ENCODE results near the gene MUS81. TPM values are rescaled to one million over a fixed set of nuclear protein-coding genes. Genes with fewer than 3 reads are reported as not detected.

Gene MUS81
- total and polyA plus RNA-seq, 2 of the 13 experiments (the other 11 are each of a cell fraction or from before 2014, with no cell fraction given), result 25.6 to 30.2 TPM

DNA sequence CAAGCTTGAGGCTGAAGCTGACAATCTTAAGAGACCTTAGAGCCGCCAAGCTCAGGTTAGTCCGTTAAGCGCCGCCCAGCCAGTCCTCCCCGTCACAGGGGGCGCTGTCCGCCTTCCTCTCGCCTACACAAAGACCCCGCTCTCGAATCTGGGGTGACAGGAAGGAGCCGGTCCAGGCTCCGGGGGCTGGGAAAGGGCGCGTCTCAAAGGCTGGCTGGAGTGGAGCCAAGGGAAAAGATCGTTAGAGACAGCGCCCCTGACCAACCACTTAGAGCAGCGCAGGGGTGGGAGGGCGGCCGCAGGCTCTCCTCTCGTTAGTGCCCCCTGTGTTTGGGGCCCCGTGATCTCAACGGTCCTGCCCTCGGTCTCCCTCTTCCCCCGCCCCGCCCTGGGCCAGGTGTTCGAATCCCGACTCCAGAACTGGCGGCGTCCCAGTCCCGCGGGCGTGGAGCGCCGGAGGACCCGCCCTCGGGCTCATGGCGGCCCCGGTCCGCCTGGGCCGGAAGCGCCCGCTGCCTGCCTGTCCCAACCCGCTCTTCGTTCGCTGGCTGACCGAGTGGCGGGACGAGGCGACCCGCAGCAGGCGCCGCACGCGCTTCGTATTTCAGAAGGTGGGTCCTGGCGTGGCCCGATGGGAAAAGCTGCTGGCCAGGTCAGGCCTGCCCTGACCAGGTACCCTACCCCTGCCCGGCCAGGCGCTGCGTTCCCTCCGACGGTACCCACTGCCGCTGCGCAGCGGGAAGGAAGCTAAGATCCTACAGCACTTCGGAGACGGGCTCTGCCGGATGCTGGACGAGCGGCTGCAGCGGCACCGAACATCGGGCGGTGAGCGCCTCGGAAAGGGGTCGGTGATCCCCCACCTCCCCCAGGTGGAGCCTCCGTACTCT lies at the start of gene MUS81 (continued):
- no peak; the same call in 1 of the 2 replicates for TF ChIP-seq BCL3 (CRISPR knock-in tag; IDR thresholded peaks at IDR 0.05)
- TF ChIP-seq MEF2D (CRISPR knock-in tag; IDR thresholded peaks at IDR 0.05), result peak; percentile 53; the same call in 1 of the 2 replicates
- TF ChIP-seq SIX1 (CRISPR knock-in tag; IDR thresholded peaks at IDR 0.05; ENCODE audit: borderline replicate concordance), result no peak
- no peak for TF ChIP-seq ZNF441 (CRISPR knock-in tag; IDR thresholded peaks at IDR 0.05; ENCODE audit: borderline replicate concordance)
- no peak for TF ChIP-seq ZFYVE20 (CRISPR knock-in tag; IDR thresholded peaks at IDR 0.05; ENCODE audit: borderline replicate concordance, low read depth)
- TF ChIP-seq, protein P1, sequence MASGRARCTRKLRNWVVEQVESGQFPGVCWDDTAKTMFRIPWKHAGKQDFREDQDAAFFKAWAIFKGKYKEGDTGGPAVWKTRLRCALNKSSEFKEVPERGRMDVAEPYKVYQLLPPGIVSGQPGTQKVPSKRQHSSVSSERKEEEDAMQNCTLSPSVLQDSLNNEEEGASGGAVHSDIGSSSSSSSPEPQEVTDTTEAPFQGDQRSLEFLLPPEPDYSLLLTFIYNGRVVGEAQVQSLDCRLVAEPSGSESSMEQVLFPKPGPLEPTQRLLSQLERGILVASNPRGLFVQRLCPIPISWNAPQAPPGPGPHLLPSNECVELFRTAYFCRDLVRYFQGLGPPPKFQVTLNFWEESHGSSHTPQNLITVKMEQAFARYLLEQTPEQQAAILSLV (CRISPR knock-in tag; IDR thresholded peaks at IDR 0.05; ENCODE audit: borderline replicate concordance), result 0 out of 2 replicates have a peak, but pooled peaks have one; percentile 20
- TF ChIP-seq, protein P2, sequence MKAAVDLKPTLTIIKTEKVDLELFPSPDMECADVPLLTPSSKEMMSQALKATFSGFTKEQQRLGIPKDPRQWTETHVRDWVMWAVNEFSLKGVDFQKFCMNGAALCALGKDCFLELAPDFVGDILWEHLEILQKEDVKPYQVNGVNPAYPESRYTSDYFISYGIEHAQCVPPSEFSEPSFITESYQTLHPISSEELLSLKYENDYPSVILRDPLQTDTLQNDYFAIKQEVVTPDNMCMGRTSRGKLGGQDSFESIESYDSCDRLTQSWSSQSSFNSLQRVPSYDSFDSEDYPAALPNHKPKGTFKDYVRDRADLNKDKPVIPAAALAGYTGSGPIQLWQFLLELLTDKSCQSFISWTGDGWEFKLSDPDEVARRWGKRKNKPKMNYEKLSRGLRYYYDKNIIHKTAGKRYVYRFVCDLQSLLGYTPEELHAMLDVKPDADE (CRISPR knock-in tag; IDR thresholded peaks at IDR 0.05), result 0 out of 2 replicates have a peak, but pooled peaks have one; percentile 43
- 0 out of 2 replicates have a peak, but pooled peaks have one; percentile 86 for TF ChIP-seq ZNF30 (CRISPR knock-in tag; IDR thresholded peaks at IDR 0.05)
- no peak for TF ChIP-seq GABPA (IDR thresholded peaks at IDR 0.05; ENCODE audit: low read depth, low read length)
- TF ChIP-seq GABPA (CRISPR knock-in tag; IDR thresholded peaks at IDR 0.05; ENCODE audit: low read depth), result peak; percentile 93
- TF ChIP-seq, protein P3, sequence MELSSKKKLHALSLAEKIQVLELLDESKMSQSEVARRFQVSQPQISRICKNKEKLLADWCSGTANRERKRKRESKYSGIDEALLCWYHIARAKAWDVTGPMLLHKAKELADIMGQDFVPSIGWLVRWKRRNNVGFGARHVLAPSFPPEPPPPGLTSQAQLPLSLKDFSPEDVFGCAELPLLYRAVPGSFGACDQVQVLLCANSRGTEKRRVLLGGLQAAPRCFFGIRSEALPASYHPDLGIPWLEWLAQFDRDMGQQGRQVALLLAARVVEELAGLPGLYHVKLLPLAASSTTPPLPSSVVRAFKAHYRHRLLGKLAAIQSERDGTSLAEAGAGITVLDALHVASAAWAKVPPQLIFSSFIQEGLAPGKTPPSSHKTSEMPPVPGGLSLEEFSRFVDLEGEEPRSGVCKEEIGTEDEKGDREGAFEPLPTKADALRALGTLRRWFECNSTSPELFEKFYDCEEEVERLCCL (CRISPR knock-in tag; IDR thresholded peaks at IDR 0.05; ENCODE audit: borderline replicate concordance), result no peak
- TF ChIP-seq, protein P4, sequence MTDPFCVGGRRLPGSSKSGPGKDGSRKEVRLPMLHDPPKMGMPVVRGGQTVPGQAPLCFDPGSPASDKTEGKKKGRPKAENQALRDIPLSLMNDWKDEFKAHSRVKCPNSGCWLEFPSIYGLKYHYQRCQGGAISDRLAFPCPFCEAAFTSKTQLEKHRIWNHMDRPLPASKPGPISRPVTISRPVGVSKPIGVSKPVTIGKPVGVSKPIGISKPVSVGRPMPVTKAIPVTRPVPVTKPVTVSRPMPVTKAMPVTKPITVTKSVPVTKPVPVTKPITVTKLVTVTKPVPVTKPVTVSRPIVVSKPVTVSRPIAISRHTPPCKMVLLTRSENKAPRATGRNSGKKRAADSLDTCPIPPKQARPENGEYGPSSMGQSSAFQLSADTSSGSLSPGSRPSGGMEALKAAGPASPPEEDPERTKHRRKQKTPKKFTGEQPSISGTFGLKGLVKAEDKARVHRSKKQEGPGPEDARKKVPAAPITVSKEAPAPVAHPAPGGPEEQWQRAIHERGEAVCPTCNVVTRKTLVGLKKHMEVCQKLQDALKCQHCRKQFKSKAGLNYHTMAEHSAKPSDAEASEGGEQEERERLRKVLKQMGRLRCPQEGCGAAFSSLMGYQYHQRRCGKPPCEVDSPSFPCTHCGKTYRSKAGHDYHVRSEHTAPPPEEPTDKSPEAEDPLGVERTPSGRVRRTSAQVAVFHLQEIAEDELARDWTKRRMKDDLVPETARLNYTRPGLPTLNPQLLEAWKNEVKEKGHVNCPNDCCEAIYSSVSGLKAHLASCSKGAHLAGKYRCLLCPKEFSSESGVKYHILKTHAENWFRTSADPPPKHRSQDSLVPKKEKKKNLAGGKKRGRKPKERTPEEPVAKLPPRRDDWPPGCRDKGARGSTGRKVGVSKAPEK (CRISPR knock-in tag; IDR thresholded peaks at IDR 0.05; ENCODE audit: borderline replicate concordance), result no peak
- TF ChIP-seq ZNF234 (CRISPR knock-in tag; conservative IDR thresholded peaks at IDR 0.05), result no peak; the same call in 1 of the 2 replicates
- TF ChIP-seq ZNF460 (CRISPR knock-in tag; IDR thresholded peaks at IDR 0.05; ENCODE audit: borderline replicate concordance), result no peak; the same call in 1 of the 2 replicates
- TF ChIP-seq GZF1 (CRISPR knock-in tag; IDR thresholded peaks at IDR 0.05), result 0 out of 2 replicates have a peak, but pooled peaks have one; percentile 58

Data from HepG2 (cell line).